SK-N-SH (cell line): ENCODE measurements around the gene COX4I2. TPM values are rescaled to one million over a fixed set of nuclear protein-coding genes. Genes with fewer than 3 reads are reported as not detected.
A peak's percentile ranks its signal among the peaks of the same experiment; 100 is the strongest.

ENCODE experiments used
- CTCF ChIA-PET: fragments of 300-600, 350-600 bp; formaldehyde crosslinking; extraction: SDS; loops from one replicate; lab custom pipeline; 2021; lab: Yijun Ruan, JAX
- POLR2A ChIA-PET: fragments of 350-600 bp; sonication (Branson Sonifier 250); formaldehyde crosslinking; extraction: SDS; loops from one replicate; lab custom pipeline; 2020; ENCODE audit warnings: antibody characterized with exemption, inconsistent platforms; lab: Yijun Ruan, JAX
- DNase-seq: peaks from one replicate; pipeline ENCODE4 v3.0.0; 2012
- H2AFZ ChIP-seq: fragments of 200-600 bp; sonication (generic); 2 replicates; pipeline ENCODE4 v1.8.1; 2016; ENCODE audit warnings: antibody characterized with exemption, mild to moderate bottlenecking, low read depth
- H3F3A ChIP-seq: fragments of 200-600 bp; sonication (generic); replicated peaks from 2 replicates; pipeline ENCODE3; 2016; ENCODE audit warnings: antibody characterized with exemption, mild to moderate bottlenecking; ENCODE audit not compliant: insufficient read depth
- H3K27ac ChIP-seq, 2 experiments: fragments of 200-500 bp in 1 of 2; fragments of 200-600 bp in 1 of 2; sonication (Bioruptor generic) in 1 of 2; sonication (generic), shearing (Covaris generic) in 1 of 2; 2 replicates each; pipeline versions ENCODE4 v1.5.1 to v1.6.1; 2014 to 2016; ENCODE audit warnings: low read depth in 2 of 2, inconsistent platforms in 1 of 2, low read length in 1 of 2, mild to moderate bottlenecking in 1 of 2, mixed read lengths in 1 of 2
- H3K27me3 ChIP-seq: fragments of 200-600 bp; sonication (generic), shearing (Covaris generic); 2 replicates; pipeline ENCODE4 v1.6.1; 2016; ENCODE audit warnings: mixed run types; ENCODE audit not compliant: insufficient read depth
- H3K36me3 ChIP-seq, 2 experiments: fragments of 200-500 bp in 1 of 2; fragments of 200-600 bp in 1 of 2; sonication (Bioruptor generic) in 1 of 2; sonication (generic) in 1 of 2; replicated peaks in 1 of 2; 2 replicates each; pipeline versions ENCODE3 to v1.5.1; 2014 to 2016; ENCODE audit warnings: low read length in 1 of 2, mild to moderate bottlenecking in 1 of 2; ENCODE audit not compliant: insufficient read depth in 2 of 2, control insufficient read depth in 1 of 2
- H3K4me1 ChIP-seq, 2 experiments: fragments of 200-500 bp in 1 of 2; fragments of 200-600 bp in 1 of 2; sonication (Bioruptor generic) in 1 of 2; sonication (generic), shearing (Covaris generic) in 1 of 2; 2 replicates each; pipeline versions ENCODE4 v1.5.1 to v1.6.1; 2014 to 2016; ENCODE audit warnings: low read depth in 1 of 2, low read length in 1 of 2, mixed run types in 1 of 2; ENCODE audit not compliant: insufficient read depth in 2 of 2, control insufficient read depth in 1 of 2
- H3K4me2 ChIP-seq: fragments of 200-600 bp; sonication (generic), shearing (Covaris generic); 2 replicates; pipeline ENCODE4 v1.6.1; 2017; ENCODE audit warnings: mixed run types
- H3K4me3 ChIP-seq, 2 experiments: fragments of 200-500 bp in 1 of 2; fragments of 200-600 bp in 1 of 2; sonication (Bioruptor generic) in 1 of 2; sonication (generic), shearing (Covaris generic) in 1 of 2; 2 replicates each; pipeline versions ENCODE4 v1.5.1 to v1.8.1; 2014 to 2016; ENCODE audit warnings: low read depth in 2 of 2, inconsistent platforms in 1 of 2, low read length in 1 of 2, mild to moderate bottlenecking in 1 of 2, mixed read lengths in 1 of 2, moderate library complexity in 1 of 2
- H3K79me2 ChIP-seq: fragments of 200-600 bp; sonication (generic); 2 replicates; pipeline ENCODE4 v1.8.1; 2017; ENCODE audit warnings: mild to moderate bottlenecking; ENCODE audit not compliant: insufficient read depth
- H3K9ac ChIP-seq: fragments of 200-600 bp; sonication (generic); 2 replicates; pipeline ENCODE4 v1.6.1; 2017; ENCODE audit warnings: mixed run types
- H3K9me2 ChIP-seq: fragments of 200-600 bp; sonication (generic); 2 replicates; pipeline ENCODE4 v1.6.1; 2017; ENCODE audit warnings: mixed run types
- H3K9me3 ChIP-seq: fragments of 200-600 bp; sonication (generic); 2 replicates; pipeline ENCODE4 v1.6.1; 2017; ENCODE audit warnings: mixed run types, mild to moderate bottlenecking, moderate library complexity
- H4K20me1 ChIP-seq: fragments of 200-600 bp; sonication (generic); 2 replicates; pipeline ENCODE4 v1.6.1; 2017; ENCODE audit warnings: mild to moderate bottlenecking, mixed run types; ENCODE audit not compliant: insufficient read depth
- CHD2 ChIP-seq: fragments of 150-350 bp; IDR thresholded peaks from 2 replicates; pipeline ENCODE4 v1.6.1; 2018; ENCODE audit warnings: low read length; ENCODE audit not compliant: partially characterized antibody
- EP300 ChIP-seq, 2 experiments: IDR thresholded peaks; 2 replicates each; pipeline versions ENCODE4 v1.4.0 to v1.6.1; 2012; ENCODE audit warnings: borderline replicate concordance in 1 of 2, low read depth in 1 of 2, low read length in 1 of 2
- GATA2 ChIP-seq: sonication (generic); formaldehyde crosslinking; IDR thresholded peaks from 2 replicates; pipeline ENCODE4 v1.5.0; 2020; ENCODE audit warnings: mild to moderate bottlenecking, missing genetic modification reagents
- MEF2A ChIP-seq: IDR thresholded peaks from 2 replicates; pipeline ENCODE4 v1.4.0; 2012; ENCODE audit warnings: low read depth, borderline replicate concordance
- NRF1 ChIP-seq: IDR thresholded peaks from 2 replicates; pipeline ENCODE4 v1.6.1; 2012; ENCODE audit warnings: low read depth, mild to moderate bottlenecking, low read length
- RAD21 ChIP-seq: IDR thresholded peaks from 2 replicates; pipeline ENCODE4 v1.6.1; 2012; ENCODE audit warnings: mild to moderate bottlenecking, low read length
- RXRA ChIP-seq: IDR thresholded peaks from 2 replicates; pipeline ENCODE4 v1.4.0; 2012; ENCODE audit warnings: low read depth, mild to moderate bottlenecking, borderline replicate concordance
- SMC3 ChIP-seq: IDR thresholded peaks from 2 replicates; pipeline ENCODE4 v1.6.1; 2012; ENCODE audit warnings: low read depth, low read length, improper control_type of control experiment
- TCF12 ChIP-seq: IDR thresholded peaks from 2 replicates; pipeline ENCODE4 v1.4.0; 2012
- WGBS: methylation state at CpG from one replicate; pipeline ENCODE4 v1.1.6; 2017; ENCODE audit warnings: low lambda C conversion rate; 5-methylcytosine and 5-hydroxymethylcytosine counted together
- polyA plus RNA-seq, 3 experiments: library from polyadenylated mRNA; depleted of rRNA; stranded (reverse); fragments of >200 nt; gene quantifications; 2 replicates each; pipeline ENCODE4 v1.2.3, GENCODE V29; 2012
- TF ChIP-seq, protein P1 (sequence below): IDR thresholded peaks from 2 replicates; pipeline ENCODE4; 2012
- TF ChIP-seq, protein P2 (sequence below): fragments of 200-600 bp; sonication (generic); IDR thresholded peaks from 2 replicates; pipeline ENCODE4 v1.6.1; 2017; ENCODE audit warnings: antibody characterized with exemption, mild to moderate bottlenecking, moderate library complexity
- TF ChIP-seq, protein P3 (sequence below): fragments of 150-350 bp; IDR thresholded peaks from 2 replicates; pipeline ENCODE4 v1.6.1; 2017; ENCODE audit warnings: antibody characterized with exemption, low read length, low read depth, borderline replicate concordance
- TF ChIP-seq, protein P4 (sequence below): IDR thresholded peaks from 2 replicates; pipeline ENCODE4 v1.4.0; 2012; ENCODE audit warnings: low read depth
- TF ChIP-seq, protein P5 (sequence below): IDR thresholded peaks from 2 replicates; pipeline ENCODE4 v1.4.0; 2012; ENCODE audit warnings: low read depth, borderline replicate concordance
- TF ChIP-seq, protein P6 (sequence below): fragments of 150-350 bp; IDR thresholded peaks from 2 replicates; pipeline ENCODE4 v1.6.1; 2016; ENCODE audit warnings: mild to moderate bottlenecking, low read depth, low read length

Gene COX4I2
- polyA plus RNA-seq, 1 of the 3 experiments (the other 2 are of a cell fraction), result 0.21 TPM

DNA sequence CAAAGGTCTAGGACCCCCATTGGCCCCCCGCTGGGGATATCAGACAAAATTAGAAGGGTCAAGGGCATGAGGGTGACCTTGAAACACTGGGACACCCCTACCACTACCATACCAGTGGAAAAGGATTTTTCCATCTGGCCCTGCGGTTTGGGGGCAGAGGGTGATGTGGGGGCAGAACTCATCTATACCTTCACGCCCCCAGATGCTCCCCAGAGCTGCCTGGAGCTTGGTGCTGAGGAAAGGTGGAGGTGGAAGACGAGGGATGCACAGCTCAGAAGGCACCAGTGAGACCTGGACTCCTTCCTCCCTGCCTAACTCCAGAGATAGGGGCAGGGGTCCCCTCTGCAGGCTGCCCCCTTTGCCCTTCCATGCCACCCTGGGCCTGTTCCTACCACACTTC is 1.1 kb downstream of the COX4I2 start:
- H3K36me3 ChIP-seq, result no peaks in the 10 kb centered on the region
- ChIA-PET POLR2A (interaction anchor here (0.7 to 1.2 kb wide), 3 partner anchors 14 to 35 kb away, joined by 4 to 6 read pairs (median 4); partner anchors contain the start of gene ID1), CTCF (interaction anchor here (1.0 to 3.9 kb wide), 7 partner anchors 15 to 85 kb away, joined by 5 to 21 read pairs (median 7); no protein-coding TSS in a partner anchor)
- WGBS, result 53% methylated on average over 3 of the region's 4 CpGs
- no peak overlapping the region for H3K4me2 ChIP-seq
- no peak overlapping the region for H3K9ac ChIP-seq
- H3K9me3 ChIP-seq, result no peaks in the 10 kb centered on the region
- no peak overlapping the region for H3K4me3 ChIP-seq
- no peaks in the 10 kb centered on the region for H3F3A ChIP-seq
- peaks cover 0 to 28% of the 10 kb centered on the region in 2 experiments; a peak in 2 of 4 replicates for H3K4me1 ChIP-seq
- peak overlapping the region in 1 of 2 experiments; percentile 88; a peak in 2 of 4 replicates for H3K27ac ChIP-seq
- H3K79me2 ChIP-seq, result no peaks in the 10 kb centered on the region
- TF ChIP-seq, protein P1, sequence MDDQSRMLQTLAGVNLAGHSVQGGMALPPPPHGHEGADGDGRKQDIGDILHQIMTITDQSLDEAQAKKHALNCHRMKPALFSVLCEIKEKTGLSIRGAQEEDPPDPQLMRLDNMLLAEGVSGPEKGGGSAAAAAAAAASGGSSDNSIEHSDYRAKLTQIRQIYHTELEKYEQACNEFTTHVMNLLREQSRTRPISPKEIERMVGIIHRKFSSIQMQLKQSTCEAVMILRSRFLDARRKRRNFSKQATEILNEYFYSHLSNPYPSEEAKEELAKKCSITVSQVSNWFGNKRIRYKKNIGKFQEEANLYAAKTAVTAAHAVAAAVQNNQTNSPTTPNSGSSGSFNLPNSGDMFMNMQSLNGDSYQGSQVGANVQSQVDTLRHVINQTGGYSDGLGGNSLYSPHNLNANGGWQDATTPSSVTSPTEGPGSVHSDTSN, result no peak
- no peak for TF ChIP-seq EP300 (IDR thresholded peaks at IDR 0.05; ENCODE audit: borderline replicate concordance in 1 of 2, low read depth in 1 of 2, low read length in 1 of 2)
- TF ChIP-seq, protein P2, sequence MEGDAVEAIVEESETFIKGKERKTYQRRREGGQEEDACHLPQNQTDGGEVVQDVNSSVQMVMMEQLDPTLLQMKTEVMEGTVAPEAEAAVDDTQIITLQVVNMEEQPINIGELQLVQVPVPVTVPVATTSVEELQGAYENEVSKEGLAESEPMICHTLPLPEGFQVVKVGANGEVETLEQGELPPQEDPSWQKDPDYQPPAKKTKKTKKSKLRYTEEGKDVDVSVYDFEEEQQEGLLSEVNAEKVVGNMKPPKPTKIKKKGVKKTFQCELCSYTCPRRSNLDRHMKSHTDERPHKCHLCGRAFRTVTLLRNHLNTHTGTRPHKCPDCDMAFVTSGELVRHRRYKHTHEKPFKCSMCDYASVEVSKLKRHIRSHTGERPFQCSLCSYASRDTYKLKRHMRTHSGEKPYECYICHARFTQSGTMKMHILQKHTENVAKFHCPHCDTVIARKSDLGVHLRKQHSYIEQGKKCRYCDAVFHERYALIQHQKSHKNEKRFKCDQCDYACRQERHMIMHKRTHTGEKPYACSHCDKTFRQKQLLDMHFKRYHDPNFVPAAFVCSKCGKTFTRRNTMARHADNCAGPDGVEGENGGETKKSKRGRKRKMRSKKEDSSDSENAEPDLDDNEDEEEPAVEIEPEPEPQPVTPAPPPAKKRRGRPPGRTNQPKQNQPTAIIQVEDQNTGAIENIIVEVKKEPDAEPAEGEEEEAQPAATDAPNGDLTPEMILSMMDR, result no peak
- TF ChIP-seq CHD2, result no peak
- no peak for TF ChIP-seq NRF1
- no peak for TF ChIP-seq MEF2A
- TF ChIP-seq, protein P3, sequence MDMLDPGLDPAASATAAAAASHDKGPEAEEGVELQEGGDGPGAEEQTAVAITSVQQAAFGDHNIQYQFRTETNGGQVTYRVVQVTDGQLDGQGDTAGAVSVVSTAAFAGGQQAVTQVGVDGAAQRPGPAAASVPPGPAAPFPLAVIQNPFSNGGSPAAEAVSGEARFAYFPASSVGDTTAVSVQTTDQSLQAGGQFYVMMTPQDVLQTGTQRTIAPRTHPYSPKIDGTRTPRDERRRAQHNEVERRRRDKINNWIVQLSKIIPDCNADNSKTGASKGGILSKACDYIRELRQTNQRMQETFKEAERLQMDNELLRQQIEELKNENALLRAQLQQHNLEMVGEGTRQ, result no peak
- TF ChIP-seq, protein P4, sequence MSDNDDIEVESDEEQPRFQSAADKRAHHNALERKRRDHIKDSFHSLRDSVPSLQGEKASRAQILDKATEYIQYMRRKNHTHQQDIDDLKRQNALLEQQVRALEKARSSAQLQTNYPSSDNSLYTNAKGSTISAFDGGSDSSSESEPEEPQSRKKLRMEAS, result no peak
- TF ChIP-seq TCF12, result no peak
- TF ChIP-seq RAD21, result no peak
- TF ChIP-seq, protein P5, sequence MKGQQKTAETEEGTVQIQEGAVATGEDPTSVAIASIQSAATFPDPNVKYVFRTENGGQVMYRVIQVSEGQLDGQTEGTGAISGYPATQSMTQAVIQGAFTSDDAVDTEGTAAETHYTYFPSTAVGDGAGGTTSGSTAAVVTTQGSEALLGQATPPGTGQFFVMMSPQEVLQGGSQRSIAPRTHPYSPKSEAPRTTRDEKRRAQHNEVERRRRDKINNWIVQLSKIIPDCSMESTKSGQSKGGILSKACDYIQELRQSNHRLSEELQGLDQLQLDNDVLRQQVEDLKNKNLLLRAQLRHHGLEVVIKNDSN, result no peak
- no peak for TF ChIP-seq GATA2 (CRISPR knock-in tag)
- no peak for TF ChIP-seq SMC3
- no peak for TF ChIP-seq RXRA
- TF ChIP-seq, protein P6, sequence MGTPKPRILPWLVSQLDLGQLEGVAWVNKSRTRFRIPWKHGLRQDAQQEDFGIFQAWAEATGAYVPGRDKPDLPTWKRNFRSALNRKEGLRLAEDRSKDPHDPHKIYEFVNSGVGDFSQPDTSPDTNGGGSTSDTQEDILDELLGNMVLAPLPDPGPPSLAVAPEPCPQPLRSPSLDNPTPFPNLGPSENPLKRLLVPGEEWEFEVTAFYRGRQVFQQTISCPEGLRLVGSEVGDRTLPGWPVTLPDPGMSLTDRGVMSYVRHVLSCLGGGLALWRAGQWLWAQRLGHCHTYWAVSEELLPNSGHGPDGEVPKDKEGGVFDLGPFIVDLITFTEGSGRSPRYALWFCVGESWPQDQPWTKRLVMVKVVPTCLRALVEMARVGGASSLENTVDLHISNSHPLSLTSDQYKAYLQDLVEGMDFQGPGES, result no peak
- no peak overlapping the region for H2AFZ ChIP-seq
- no peak for DNase-seq
- H3K9me2 ChIP-seq, result no peaks in the 10 kb centered on the region
- no peaks in the 10 kb centered on the region for H3K27me3 ChIP-seq
- no peaks in the 10 kb centered on the region for H4K20me1 ChIP-seq
